ENCODE measurements around the gene MX2.

GRCh38 chr21:41374177-41374712, 12.4 kb downstream of the MX2 start:
- TF ChIP-seq CTCF (IDR thresholded peaks at IDR 0.05; ENCODE audit: low read depth, low read length) (no peak), EZH2phosphoT487 (IDR thresholded peaks at IDR 0.05; ENCODE audit: low read depth) (no peak)
